Left hindlimb (tissue), 1 donor: ENCODE measurements around the gene AP3D1.
"Not testable (repeated sequence)": the region's sequence is repeated elsewhere in the genome, so short reads cannot be mapped to it uniquely, and the experiment has no call there.

ENCODE experiments used
- DNase-seq: peaks from one replicate; pipeline ENCODE4 v3.0.0-alpha.2; 2018

Gene AP3D1

DNA sequence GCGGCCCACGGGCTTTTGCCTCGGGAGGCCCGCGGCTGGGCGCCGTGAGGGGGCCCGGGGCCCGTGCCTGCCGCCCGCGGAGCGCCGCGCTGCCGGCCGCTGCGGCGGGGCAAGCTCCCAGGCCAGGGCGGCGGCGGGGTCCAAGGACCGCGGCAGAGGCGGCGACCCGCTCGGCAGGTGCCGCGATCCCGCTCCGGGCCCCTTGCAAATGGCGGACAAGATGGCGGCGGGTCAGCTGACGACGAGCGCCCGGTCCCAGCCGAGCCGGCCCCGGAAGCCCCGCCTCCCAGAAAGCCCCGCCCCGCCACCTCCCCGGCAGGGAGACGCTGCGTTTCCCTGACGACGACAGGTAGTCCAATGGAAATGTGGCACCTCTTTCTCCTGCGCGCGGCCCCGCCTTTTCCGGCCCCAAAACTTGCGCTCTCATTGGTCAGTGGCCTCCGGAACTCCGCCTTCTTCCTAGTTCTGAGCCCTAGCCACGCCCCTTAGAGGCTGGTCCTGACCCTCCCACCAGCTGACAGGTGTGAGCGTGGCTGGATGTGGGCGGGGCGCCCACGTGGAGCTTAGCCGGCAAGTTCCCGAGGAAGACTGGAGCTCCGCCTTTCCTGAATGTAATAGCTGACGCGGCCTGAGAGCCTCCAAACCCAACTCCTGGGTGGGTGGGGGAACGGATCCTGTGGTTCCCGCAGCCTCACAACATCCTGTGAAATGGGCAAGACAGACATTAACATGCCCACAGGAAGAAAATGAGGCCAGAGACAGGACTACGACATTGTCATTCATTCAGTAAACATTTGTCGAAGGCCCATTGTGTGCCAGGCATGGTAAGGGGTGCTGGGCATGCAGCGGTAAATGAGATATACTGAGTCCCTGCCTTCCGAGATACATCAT is at the start of gene AP3D1:
AP3D1 (minus strand) TSS at position 228 of the 891 bp plus-strand sequence. CDS start 232 bp downstream, outside the sequence.
- peak; percentile 100 for DNase-seq

DNA sequence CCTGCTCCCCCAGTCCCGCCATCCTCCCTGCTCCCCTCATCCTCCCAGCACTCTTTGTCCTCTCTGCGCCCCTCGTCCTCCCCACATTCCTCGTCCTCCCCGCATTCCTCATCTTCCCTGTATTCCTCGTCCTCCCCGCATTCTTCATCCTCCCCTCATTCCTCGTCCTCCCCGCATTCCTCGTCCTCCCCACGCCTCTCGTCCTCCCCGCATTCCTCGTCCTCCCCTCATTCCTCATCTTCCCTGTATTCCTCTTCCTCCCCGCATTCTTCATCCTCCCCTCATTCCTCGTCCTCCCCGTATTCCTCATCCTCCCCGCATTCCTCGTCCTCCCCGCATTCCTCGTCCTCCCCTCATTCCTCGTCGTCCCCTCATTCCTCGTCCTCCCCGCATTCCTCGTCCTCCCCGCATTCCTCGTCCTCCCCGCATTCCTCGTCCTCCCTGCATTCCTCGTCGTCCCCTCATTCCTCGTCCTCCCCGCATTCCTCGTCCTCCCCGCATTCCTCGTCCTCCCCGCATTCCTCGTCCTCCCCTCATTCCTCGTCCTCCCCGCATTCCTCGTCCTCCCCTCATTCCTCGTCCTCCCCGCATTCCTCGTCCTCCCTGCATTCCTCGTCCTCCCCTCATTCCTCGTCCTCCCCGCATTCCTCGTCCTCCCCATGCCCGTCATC is 49.4 kb upstream of the AP3D1 start:
- not testable (repeated sequence) for DNase-seq

DNA sequence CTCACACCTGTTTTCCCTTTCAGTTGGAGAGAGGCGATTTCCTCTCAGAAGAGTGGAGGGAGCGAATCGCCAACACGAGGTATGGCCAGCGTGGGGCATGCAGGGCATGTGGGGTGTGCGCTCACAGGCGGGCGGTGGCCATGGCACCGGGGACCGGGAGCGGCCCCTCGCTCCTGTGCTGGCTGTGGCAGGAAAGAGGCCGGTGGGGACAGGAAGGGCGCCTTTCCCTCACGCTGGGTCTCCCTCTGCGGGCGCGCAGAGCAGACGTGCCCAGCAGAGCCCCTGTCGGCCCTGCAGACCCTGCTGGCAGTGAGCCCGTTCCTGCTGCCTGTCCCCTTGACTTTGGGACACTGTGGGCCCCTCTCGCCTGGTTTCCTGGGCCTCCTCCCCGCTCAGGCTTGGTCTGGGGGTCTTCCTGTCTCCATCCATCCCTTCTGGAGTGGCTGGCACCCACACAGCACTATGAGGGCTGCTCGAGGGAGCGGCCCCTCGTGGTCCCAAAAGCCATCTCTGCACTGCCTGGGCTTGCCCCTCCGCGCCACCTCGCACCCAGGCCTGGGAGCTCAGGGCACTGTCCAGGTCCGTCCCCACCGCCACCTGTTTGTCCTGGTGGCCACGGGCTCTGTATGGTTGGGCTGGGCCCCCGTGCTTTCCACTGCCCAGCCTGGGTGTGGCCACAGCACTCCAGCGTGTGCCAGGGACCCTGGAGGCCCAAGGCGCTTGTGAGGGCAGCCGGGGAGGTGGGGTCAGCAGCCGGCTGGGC is 48.7 kb upstream of the AP3D1 start:
- no peak for DNase-seq

DNA sequence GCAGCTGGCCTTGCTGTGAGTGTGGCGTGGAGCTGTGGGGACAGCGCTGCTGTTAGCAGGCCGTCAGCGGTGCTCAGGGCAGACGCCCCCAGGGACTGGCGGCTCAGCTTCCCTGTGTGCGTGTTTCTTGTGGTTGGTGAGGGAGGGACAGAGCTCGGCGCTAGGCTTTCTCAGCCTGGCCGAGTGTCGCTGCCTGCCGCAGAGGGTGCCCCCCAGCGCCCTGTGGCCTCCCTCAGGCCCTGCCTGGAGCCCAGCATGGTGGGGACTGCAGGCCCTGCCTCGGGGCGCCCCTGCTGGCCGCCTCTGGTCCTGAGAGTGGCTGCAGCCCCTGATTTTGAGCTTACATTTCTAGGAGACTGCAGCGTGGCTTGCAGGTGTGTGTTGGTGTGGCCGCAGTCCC is 47.8 kb upstream of the AP3D1 start:
- DNase-seq, result peak; percentile 52

DNA sequence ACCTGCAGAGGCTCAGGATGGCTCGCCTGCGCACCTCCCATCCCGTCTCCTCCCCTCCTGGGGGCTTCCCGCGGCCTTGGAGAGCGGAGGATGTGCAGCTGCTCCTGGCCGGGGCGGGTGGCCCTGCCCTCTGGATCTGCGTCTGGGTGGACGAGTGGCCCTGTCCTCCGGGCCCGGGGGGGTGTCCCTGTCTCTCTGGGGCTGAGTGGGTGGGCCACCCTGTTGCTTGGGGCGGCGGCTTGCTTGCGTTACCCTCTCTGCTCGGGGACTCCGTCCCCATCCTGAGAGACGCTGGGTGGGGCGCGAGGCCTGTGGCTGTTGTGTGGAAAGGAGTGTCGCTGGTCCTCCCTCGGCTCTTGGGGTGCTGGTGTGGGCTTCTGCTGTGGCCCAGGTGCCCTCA is 47.0 kb upstream of the AP3D1 start:
- DNase-seq, result no peak

DNA sequence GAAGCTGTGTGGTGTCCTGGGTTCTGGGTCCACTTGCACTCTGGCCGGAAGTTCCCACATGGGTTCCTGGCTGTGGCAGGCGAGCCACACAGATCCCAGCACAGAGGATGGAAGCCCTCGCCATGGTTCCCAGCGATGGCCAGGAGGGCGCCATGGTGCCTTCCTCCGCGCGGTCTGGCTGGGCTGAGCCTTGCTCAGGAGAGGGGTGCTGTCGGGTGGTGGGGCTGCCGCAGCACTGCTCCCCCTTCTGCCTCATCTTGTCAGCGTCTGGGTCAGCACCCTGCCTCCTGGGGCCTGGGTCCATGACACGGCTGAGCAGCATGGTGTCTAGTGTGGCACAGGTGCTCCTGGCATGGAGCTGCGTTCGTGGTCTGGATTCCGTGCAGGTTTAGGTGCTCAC is 45.9 kb upstream of the AP3D1 start:
- no peak for DNase-seq

DNA sequence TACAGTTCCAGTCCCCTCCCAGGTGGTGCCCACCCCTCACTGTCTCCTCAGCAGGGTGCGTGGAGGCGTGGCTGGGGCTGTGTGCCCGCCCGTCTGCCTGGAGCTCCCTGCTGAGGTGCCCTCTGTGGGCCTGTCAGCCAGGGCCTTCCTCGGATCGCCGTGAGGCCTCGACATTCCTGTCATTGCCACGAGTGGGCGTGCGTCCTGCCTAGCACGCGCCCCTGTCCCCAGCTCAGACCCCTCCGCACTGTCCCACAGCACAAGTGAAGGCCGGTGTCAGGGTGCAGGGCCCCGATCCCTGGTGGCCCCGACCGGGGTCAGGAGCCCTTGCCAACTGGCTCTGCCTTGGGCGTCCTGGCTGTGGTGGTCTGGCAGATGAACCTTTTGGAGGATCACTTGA is 44.5 kb upstream of the AP3D1 start:
- no peak for DNase-seq

DNA sequence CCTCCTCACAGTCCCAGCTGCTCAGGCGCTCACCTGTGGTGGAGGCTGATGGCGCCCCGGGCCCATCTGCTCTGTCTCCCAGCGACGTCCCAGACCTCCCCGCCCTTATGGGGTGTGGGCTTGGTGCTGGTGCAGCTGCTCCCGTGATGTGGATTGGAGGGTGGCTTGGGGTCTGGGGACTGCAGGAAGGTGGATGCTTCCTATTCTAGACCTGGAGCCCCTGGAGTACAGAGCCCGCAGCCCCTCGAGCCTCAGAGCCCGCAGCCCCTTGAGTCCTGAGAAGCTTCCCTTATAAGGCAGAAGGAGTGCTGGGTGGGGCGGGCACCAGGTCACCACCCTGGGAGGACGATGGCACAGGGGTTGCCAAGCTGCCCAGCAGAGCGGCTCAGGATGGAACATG is 44.0 kb upstream of the AP3D1 start:
- DNase-seq, result no peak

DNA sequence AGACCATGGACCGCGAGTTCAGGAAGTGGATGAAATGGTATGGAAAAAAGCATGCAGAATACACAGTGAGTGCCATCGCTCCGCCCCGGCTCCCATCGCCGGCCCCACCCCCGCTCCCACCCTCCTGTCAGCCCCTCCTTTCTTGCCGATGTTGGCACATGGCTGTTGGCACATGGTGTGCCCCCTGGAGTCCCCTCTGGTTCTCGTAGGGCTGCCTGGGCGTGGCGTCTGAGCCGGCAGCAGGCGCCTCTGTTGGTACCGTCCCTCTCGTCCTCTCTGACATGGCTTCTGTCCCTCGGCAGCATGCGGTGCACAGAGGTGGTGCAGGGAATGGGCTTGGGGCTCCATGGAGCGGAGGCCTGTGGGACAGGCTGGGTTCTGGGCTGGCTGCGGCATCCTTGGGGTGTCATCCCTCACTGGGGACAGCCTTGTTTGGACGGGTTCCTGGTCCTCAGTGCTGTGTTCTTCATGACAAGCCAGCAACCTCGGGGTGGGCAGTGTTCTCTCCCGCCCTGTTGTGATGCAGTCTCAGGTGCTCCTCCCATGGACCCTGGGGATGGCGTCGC is 43.2 kb upstream of the AP3D1 start:
- no peak for DNase-seq

DNA sequence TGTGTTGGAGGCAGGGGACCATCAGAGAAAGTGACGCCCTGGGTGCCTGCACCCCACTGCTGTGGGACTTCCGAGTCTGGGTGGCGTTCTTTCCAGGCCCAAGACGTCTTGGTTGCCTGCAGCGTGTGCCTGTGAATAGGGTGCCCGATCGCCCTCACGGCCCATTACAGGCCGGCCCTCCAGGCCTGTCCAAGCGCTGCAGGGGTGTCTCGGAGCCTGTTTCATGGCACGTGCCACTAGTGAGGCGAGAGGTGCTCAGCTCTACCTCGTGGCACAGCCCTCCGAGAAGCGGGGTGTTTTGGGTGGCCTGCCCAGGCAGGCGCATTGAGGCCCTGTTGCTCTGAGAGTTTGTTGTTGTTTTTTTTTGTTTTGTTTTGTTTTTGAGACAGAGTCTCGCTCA is 42.4 kb upstream of the AP3D1 start:
- DNase-seq, result no peak

DNA sequence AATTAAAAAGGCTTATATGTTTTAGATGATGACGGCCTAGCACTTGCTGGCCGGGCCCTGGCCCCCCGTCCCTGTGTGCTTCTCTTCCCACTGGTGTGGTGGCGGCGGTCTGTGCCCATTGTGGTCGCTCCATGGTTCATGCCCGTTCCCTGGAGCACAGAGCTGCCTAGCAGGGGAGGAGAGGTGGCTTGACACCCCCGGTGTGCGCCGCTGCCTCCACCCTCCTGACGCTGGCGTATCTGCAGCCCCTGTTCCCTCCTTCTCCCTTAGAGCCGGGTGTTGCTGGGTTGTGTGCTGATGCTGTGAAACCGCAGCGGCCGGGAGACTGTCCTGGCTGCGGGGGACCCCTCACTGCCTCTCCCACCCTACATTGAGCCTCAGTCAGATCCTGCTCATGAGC is 41.5 kb upstream of the AP3D1 start:
- no peak for DNase-seq

DNA sequence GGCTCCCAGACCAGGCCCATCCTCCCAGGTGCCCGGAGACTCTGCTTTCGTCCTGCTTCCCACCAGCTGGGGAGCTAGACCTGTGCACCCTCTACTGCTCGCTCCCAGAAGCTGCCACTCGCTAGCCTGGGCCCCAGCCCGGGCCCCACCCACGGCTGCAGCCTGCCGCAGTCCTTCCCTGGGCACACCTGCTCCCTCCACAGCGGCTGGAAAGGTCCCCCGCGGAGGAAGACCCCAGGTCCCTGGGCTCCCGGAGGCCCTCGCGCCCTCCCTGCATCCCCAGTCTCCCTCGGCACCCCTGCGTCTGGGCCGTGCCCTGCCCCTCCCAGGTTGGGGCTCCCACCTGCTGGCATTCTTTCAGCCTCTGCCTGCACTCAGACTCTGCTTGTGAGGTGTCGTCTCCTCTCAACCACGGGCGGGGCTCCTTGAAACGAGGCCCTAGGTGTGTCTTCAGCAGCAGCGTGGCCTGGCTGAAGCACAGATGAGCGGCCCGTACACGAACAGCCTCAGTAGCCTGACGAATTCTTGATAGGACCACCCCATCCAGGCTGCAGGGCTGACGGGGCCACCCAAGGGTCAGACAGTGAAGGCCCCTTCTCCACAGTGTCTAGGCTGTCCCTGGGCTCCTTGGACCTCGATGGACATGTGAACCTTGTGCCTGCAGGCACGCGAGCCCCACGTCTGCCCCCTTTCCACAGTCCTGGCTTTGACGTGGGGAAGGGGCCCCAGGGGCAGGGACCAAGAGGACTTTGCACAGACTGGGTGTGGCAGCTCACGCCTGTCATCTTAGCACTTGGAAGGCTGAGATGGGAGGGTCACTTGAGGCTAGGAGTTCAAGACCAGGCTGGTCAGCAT is 40.3 kb upstream of the AP3D1 start:
- no peak for DNase-seq

DNA sequence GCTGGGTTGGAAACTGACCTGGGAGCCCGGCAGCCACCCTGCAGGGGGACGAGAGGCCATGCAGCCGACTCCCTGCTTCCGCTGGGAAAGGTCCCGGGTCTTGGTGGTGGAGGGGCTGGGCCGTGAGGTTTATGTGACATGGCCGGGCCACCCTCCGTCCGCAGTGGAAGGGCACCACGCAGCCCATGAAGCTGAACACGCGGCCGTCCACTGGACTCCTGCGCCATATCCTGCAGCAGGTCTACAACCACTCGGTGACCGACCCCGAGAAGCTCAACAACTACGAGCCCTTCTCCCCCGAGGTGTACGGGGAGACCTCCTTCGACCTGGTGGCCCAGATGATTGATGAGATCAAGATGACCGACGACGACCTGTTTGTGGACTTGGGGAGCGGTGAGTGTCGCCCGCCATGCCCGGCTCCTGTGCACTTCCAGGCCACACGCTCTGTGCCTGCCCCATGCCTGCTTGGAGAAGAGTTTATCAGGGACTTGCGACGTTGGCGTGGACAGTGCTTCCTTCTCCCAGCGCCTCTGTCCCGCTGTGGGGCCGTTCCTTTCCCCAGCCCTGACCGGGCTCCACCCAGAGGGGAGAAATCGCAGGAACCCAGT is 39.6 kb upstream of the AP3D1 start:
- no peak for DNase-seq

DNA sequence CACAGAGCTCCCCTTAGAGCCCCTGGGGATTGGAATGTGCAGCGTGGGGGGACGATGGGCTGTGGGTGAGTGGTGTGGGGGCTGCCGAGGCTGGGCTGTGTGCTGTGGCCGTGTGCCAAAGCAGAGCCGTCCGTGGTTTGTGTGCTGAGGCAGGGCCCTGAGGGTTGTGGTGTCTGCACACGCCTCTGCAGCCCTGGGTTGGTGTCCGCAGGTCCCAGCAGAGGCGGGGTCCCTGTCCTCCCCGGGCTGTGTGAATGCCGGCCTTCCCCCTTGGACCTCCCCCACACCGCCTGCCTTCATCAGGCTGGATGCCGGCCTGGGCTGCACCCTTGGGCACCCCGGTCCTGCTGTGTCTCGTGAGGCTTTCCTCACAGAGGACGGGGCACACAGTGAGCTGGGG is 38.5 kb upstream of the AP3D1 start:
- peak; percentile 64 for DNase-seq

DNA sequence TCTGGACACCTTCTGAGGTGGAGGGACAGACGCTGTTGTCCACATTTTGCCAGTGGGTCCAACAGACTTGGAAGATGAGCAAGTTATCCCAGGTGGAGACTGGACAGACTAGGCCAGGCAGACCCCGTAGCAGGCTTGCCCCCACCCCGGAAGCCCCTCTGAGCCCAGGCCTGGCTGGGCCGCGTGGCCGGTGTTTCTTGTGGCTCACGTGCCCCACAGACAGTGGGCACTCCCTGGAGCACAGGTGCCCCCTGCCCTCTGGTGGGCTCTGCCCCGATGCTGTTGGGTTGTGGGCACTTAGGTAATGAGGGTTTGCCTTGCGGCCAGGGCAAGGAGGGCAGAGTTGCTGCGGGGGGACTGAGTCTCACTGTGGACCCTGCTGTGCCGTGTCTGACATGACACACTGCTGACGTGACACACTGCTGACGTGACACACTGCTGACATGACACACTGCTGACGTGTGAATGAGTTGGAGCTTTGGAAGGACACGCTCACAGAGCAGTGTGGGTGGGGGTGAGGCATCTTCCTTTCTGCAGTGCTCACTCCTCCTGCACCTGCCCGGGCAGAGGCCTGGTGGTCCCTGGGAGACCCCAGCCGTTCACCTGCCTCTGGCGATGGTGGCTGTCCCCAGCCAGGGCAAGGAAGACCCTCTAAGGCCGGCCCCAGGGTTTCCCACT is 37.5 kb upstream of the AP3D1 start:
- no peak for DNase-seq

DNA sequence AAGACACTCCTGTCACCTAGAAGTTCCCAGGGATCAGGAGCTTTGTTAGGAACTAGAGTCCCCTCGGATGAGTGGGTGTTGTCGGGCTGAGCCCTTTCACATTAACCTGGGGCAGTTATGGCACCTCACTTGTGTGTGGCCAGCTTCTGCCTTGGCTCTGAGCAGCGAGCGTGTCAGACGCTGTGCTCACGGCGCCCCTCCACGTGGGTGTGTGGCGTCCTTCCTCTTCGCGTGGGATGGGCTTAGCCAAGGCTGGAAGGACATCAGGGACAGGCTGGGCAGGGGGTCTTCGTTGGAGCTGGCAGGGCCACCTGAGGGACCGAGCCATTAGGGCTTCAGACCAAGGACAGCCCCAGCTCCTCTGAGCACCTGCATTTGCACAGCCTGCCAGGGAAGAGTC is 35.8 kb upstream of the AP3D1 start:
- no peak for DNase-seq

DNA sequence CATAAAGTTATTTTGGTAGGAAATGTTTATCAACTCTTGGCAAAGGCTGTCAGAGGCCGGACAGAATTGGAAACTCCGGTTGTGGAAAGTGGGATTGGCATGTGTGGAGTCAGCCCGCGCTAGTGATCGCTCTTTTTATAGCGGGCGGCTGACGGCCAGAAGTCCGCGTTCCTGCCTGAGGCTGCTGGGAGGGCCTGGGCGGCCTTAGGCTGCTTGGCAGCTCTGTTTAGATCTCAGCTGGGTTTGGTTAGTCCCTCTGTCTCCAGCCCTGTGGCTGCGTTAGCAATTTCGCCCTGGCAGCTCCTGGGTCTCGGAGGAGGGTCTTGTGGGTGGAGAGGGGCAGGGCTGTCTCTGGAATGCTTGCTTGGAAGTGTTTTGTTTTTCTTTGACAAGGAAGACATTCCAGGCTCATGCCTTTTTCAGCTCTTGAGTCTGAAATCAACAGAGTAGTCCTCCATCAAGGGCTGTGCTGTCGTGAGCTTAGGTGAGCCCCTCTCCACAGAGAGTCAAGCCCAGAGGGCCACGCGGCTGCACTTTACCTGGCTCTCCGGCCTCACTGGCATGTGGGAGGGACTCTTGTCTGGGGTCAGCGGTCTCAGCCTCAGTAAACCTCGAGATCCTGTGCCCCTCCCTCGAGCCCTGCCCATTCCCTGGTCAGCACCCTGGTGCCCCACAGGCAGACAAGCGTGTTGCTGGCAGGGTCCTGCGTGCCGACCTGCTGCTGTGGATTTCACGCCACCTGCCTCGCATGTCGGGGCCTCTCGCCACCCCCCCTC is 34.9 kb upstream of the AP3D1 start:
- DNase-seq, result peak; percentile 95

DNA sequence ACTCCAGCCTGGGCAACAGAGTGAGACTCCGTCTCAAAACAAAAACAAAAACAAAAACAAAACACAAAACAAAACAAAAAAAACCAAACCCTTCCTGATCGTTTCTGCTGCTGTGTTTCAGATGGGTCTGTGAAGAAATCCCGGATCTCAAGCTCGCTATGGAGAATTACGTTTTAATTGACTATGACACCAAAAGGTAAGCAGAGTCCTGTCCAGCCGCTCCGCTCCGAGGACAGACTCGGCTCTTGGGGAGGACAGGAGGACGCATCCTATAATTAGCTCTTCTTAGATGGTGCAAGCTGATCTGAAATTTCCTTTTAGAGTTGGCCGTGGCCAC is 34.3 kb upstream of the AP3D1 start:
- no peak for DNase-seq

DNA sequence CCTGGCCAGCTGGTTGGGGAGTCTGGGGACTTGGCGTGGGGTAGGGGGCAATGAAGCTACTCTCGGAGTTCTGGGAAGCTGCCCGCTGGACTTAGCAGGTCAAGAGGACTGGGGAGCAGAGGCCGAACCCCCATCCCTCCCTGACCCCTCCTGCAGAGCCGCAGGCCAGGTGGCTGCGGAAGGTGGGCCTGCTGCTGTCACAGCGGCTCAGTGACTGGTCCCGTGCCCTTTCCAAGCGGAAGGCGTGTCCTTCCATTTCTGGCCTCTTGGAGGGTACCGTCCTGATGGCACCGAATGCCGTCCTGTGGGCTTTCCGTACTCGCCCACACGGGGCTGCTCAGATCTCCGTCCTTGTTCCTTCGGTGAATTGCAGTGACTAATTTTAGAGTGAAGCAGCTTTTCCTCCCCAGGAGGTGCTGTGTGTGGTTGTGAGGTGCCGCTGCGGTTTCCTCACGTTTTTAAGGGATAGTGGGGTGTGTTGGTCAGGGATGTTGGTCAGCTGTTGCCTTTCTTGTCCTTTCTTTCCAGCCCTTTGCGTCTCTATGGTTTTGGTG is 33.1 kb upstream of the AP3D1 start:
- DNase-seq, result no peak

DNA sequence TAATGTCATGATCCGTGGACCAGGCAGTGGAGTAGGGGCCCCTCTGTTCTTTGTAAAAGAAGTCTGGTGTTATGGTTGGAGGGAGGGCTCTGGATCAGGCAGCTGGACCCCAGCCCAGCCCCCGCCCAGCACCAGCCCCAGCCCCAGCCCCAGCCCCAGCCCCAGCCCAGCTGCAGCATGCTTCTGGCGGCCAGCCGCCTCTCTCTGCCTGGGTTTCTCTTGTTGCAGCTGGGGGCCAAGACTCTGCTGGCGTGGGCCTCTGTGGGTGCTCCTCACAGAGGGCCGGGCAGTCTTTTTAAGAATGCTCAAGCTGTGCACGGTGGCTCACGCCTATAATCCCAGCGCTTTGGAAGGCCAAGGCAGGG is 30.2 kb upstream of the AP3D1 start:
- peak; percentile 86 for DNase-seq
